Neutrophil (primary cell): ENCODE measurements around the gene LEMD1.

Experiments
- H3K27ac ChIP-seq: fragments of 200-600 bp; sonication (generic); 2 replicates; pipeline ENCODE4 v1.5.1; 2016; ENCODE audit warnings: mild to moderate bottlenecking, moderate library complexity
- H3K27me3 ChIP-seq: fragments of 200-600 bp; sonication (generic); 2 replicates; pipeline ENCODE4 v1.6.0; 2016; ENCODE audit warnings: mild to moderate bottlenecking
- H3K36me3 ChIP-seq: fragments of 200-600 bp; sonication (generic); 2 replicates; pipeline ENCODE4 v1.5.1; 2017
- H3K4me1 ChIP-seq, 2 experiments: fragments of 200-600 bp in 1 of 2; sonication (generic) in 1 of 2; 1 replicate in 1 of 2; 2 replicates in 1 of 2; pipeline versions ENCODE4 v1.5.1 to v1.6.1; 2013 to 2016; ENCODE audit warnings: low read depth in 1 of 2, low read length in 1 of 2, mild to moderate bottlenecking in 1 of 2, moderate library complexity in 1 of 2; ENCODE audit not compliant: control insufficient read depth in 1 of 2, insufficient read depth in 1 of 2
- H3K4me3 ChIP-seq, 2 experiments: fragments of 200-600 bp in 1 of 2; sonication (generic) in 1 of 2; 1 replicate in 1 of 2; 2 replicates in 1 of 2; pipeline ENCODE4 v1.5.1; 2013 to 2016; ENCODE audit warnings: low read depth in 1 of 2, low read length in 1 of 2, mild to moderate bottlenecking in 1 of 2, moderate library complexity in 1 of 2
- H3K9me3 ChIP-seq: fragments of 200-600 bp; sonication (generic); 2 replicates; pipeline ENCODE4 v1.5.1; 2016
- TF ChIP-seq, protein P1 (sequence below): fragments of 200-600 bp; sonication (generic); IDR thresholded peaks from 2 replicates; pipeline ENCODE4 v1.5.1; 2016; ENCODE audit warnings: antibody characterized with exemption

LEMD1 gene

DNA sequence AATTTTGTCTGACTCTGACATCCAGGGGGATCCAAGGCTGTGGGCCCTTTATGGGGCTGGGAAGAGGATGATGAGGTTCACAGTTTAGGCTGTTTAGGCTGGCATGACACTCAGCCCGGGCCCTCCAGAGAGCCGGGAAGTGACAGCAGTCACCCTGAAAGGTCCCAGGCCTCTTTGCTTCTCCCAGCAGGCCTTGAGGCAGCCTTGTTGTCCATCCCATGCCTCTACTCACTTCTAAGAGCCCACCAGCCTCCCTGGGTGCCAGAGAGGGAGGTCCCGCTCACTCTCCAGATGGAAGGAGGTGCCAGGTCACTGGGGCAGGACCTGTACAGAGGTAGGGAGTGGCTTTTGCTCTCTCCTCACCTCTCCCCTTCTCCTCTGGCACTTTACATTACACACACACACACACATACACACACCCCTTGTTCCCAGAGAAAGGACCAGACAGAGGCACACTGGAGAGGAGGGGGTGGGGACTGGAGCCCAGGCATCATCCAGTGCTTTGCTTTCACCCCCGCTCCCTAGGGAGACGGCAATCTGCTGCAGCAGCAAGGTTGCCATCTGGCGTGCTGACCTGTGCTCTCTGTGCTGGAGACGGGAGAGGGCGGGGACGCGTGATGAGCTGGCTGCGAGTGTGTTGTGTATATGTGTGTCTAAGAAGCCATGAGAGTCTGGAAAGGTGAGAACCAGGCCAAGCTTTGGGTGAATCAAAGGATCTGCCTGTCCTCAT lies 69.7 kb downstream of the LEMD1 start:
- Histone ChIP-seq H3K27me3 (peaks cover 39% of the 10 kb centered on the region), H3K4me3 (no peak overlapping the region), H3K36me3 (no peaks in the 10 kb centered on the region), H3K9me3 (no peaks in the 10 kb centered on the region), H3K4me1 (no peaks in the 10 kb centered on the region), H3K27ac (no peak overlapping the region)
- TF ChIP-seq, protein P1, sequence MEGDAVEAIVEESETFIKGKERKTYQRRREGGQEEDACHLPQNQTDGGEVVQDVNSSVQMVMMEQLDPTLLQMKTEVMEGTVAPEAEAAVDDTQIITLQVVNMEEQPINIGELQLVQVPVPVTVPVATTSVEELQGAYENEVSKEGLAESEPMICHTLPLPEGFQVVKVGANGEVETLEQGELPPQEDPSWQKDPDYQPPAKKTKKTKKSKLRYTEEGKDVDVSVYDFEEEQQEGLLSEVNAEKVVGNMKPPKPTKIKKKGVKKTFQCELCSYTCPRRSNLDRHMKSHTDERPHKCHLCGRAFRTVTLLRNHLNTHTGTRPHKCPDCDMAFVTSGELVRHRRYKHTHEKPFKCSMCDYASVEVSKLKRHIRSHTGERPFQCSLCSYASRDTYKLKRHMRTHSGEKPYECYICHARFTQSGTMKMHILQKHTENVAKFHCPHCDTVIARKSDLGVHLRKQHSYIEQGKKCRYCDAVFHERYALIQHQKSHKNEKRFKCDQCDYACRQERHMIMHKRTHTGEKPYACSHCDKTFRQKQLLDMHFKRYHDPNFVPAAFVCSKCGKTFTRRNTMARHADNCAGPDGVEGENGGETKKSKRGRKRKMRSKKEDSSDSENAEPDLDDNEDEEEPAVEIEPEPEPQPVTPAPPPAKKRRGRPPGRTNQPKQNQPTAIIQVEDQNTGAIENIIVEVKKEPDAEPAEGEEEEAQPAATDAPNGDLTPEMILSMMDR = no peak

DNA sequence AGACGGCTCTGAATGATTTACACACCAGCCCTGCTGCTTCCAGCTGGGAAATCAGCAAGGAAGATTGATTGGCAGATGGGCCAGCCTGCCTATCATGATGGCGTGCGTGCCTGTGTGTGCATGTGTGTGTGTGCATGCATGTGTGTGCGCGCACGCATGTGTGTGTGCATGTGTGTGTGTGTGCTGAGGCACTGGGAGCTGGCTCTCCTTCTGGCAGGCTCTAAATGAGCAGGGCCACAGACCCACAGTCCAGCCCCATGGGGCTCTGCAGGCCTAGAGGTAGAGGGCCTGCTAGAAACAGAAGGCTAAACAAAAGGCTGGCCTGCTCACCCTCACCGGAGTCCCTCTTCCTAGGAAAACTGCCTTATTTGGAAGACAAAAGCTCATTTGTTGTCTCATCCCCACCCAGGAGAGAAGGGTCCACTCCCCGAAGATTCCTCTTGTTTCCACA lies 71.1 kb downstream of the LEMD1 start:
- Histone ChIP-seq H3K4me1 (no peaks in the 10 kb centered on the region), H3K4me3 (no peak overlapping the region), H3K9me3 (no peaks in the 10 kb centered on the region), H3K27me3 (peaks cover 40% of the 10 kb centered on the region), H3K36me3 (no peaks in the 10 kb centered on the region), H3K27ac (no peak overlapping the region)
- TF ChIP-seq, protein P1 = no peak

DNA sequence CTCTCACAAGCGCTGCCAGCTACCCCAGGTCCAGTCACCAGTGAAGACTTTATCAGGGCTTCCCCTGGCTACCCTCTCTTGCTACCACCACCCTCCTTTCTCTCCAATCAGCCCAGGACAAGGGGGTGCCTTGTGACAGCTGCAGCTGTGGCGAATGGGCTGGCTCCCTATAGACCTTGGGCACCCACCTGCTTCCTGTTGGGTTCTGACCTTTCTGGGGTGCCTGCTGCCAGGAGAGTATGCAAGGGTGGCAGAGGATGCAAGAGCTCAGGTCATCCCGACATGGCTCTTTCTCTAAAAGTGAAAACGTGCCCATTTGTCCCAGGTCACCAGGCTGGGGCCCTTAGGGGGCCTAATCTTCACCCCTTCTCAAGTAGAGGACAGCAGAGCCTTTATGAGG lies 71.7 kb downstream of the LEMD1 start:
- Histone ChIP-seq H3K36me3 (no peaks in the 10 kb centered on the region), H3K9me3 (no peaks in the 10 kb centered on the region), H3K27ac (no peak overlapping the region), H3K4me3 (no peak overlapping the region), H3K4me1 (no peaks in the 10 kb centered on the region), H3K27me3 (peaks cover 46% of the 10 kb centered on the region)
- TF ChIP-seq, protein P1 = no peak

DNA sequence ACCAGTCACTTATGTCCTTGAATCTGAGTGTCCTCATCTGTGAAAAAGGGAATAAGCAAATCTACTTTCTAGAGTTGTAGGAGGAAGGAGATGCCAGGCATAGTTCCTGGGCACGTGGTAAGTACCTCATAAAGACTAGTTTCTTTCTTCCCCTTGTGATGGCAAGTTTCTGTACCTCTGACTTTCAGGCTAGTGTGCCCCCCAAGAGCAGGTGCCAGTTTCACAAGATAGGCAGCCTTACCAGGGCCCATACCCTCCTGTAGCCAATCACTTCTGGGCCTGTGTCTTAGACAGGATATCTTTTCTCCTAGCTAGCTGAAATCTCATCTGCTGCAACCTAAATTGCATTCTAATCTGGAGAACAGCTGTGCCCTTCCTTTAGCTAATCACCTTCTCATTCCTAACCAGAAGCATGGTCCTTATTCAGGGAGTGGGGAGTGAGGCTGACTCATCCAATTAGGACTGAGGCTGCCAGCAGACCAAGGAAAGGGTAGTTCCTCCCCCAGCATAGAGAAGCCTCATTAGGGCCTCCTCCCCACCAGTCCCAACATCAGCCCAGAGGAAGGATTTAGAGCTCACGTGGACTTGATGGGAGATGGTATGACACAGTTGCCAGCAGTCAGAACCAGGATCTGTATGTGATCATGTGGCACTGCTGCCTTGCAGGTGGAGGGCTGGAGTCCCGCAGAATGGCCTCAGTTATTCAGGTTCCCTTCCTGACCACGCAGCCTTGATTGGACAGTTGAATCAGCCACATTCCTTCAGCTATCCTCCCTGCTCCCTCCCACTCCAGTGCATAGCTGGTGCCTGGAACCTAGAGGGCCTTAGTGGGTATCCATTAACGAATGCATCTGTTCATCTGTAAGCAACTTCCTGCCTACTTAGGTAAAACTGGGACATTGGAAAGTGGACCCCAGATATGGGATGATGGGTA lies 73.0 kb downstream of the LEMD1 start:
- no peak overlapping the region for H3K27ac ChIP-seq
- TF ChIP-seq, protein P1 = no peak
- peaks cover 0 to 3% of the 10 kb centered on the region in 2 experiments for H3K4me1 ChIP-seq
- H3K36me3 ChIP-seq = no peaks in the 10 kb centered on the region
- peaks cover 59% of the 10 kb centered on the region for H3K27me3 ChIP-seq
- H3K4me3 ChIP-seq = no peak overlapping the region
- no peaks in the 10 kb centered on the region for H3K9me3 ChIP-seq

DNA sequence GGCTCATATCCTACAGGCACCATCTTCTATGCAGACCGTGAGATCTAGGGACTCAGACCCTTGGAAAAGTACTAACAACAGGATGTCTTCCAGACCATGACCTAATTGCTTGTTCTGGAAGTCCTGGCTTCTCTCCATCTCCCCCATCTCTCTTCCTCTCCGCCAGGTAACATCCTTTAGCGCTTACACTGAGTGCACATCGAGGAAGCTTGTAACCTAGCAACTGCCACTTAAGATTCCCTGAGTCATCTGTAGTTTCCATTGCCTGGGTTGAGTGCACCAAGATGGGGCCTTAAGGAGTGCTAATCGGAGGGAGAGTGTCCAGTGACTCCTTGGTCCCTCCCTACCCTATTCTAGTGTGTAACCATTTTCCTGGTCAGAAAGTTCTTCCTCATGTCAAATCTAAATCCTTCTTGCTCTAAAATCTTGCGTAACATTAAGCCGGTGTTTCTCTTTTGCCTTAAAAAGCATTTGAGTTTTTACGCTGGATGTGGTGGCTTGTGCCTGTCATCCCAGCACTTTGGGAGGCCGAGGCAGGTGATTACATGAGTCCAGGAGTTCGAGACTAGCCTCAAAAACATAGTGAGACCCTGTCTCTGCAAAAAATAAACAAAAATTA lies 74.8 kb downstream of the LEMD1 start:
- no peaks in the 10 kb centered on the region for H3K9me3 ChIP-seq
- H3K36me3 ChIP-seq = no peaks in the 10 kb centered on the region
- no peak overlapping the region for H3K27ac ChIP-seq
- no peak overlapping the region for H3K4me3 ChIP-seq
- H3K27me3 ChIP-seq = peaks cover 76% of the 10 kb centered on the region
- TF ChIP-seq, protein P1 = no peak
- H3K4me1 ChIP-seq = peaks cover 0 to 8% of the 10 kb centered on the region in 2 experiments
